H9 (cell line): ENCODE data around the gene PCGF3. TPM values are rescaled to one million over a fixed set of nuclear protein-coding genes. Genes with fewer than 3 reads are reported as not detected.

Experiments used
- DNase-seq: peaks from one replicate; pipeline ENCODE4 v3.0.0-alpha.2; 2017
- H2AFZ ChIP-seq: one replicate; pipeline ENCODE4 v1.6.1; 2013; ENCODE audit warnings: mild to moderate bottlenecking, low read length, control low read depth, moderate library complexity
- H2AK5ac ChIP-seq: 2 replicates; pipeline ENCODE4 v1.6.1; 2013; ENCODE audit warnings: low read length, control low read depth, mixed read lengths; ENCODE audit not compliant: insufficient read length
- H2BK120ac ChIP-seq: one replicate; pipeline ENCODE4 v1.6.1; 2013; ENCODE audit warnings: low read depth, mild to moderate bottlenecking, low read length, control low read depth, inconsistent platforms; ENCODE audit not compliant: poor library complexity, severe bottlenecking
- H2BK12ac ChIP-seq: 2 replicates; pipeline ENCODE4 v1.6.1; 2013; ENCODE audit warnings: low read length, control low read depth, mixed read lengths, low read depth; ENCODE audit not compliant: insufficient read length
- H2BK15ac ChIP-seq: 2 replicates; pipeline ENCODE4 v1.6.1; 2013; ENCODE audit warnings: low read depth, low read length, control low read depth
- H2BK20ac ChIP-seq: one replicate; pipeline ENCODE4 v1.6.1; 2013; ENCODE audit warnings: low read depth, mild to moderate bottlenecking, low read length, control low read depth, inconsistent platforms; ENCODE audit not compliant: poor library complexity, severe bottlenecking
- H2BK5ac ChIP-seq: 2 replicates; pipeline ENCODE4 v1.6.1; 2013; ENCODE audit warnings: low read length, control low read depth, mixed read lengths; ENCODE audit not compliant: insufficient read length
- H3K14ac ChIP-seq: 2 replicates; pipeline ENCODE4 v1.6.1; 2013; ENCODE audit warnings: low read length, control low read depth; ENCODE audit not compliant: insufficient read depth
- H3K18ac ChIP-seq: 2 replicates; pipeline ENCODE4 v1.6.1; 2013; ENCODE audit warnings: low read depth, mild to moderate bottlenecking, mixed read lengths, low read length, control low read depth; ENCODE audit not compliant: insufficient read length
- H3K23ac ChIP-seq: 2 replicates; pipeline ENCODE4 v1.6.1; 2013; ENCODE audit warnings: low read length, control low read depth, mixed read lengths, low read depth; ENCODE audit not compliant: insufficient read length
- H3K23me2 ChIP-seq: 2 replicates; pipeline ENCODE4 v1.6.1; 2013; ENCODE audit warnings: low read depth, mild to moderate bottlenecking, mixed read lengths, low read length, control low read depth; ENCODE audit not compliant: insufficient read length, poor library complexity, severe bottlenecking
- H3K27ac ChIP-seq: 2 replicates; pipeline ENCODE4 v1.5.1; 2013; ENCODE audit warnings: low read length, control low read depth, mixed read lengths, low read depth; ENCODE audit not compliant: insufficient read length
- H3K27me3 ChIP-seq: 2 replicates; pipeline ENCODE4 v1.6.1; 2013; ENCODE audit warnings: low read length, control low read depth, inconsistent platforms; ENCODE audit not compliant: insufficient read depth
- H3K4ac ChIP-seq: 2 replicates; pipeline ENCODE4 v1.6.1; 2013; ENCODE audit warnings: low read depth, mild to moderate bottlenecking, control low read depth, inconsistent platforms, low read length, moderate library complexity
- H3K4me1 ChIP-seq: 2 replicates; pipeline ENCODE4 v1.6.1; 2013; ENCODE audit warnings: low read length, control low read depth, inconsistent platforms; ENCODE audit not compliant: insufficient read depth
- H3K4me2 ChIP-seq: 2 replicates; pipeline ENCODE4 v1.6.1; 2013; ENCODE audit warnings: low read length, control low read depth, mixed read lengths; ENCODE audit not compliant: insufficient read length, insufficient read depth
- H3K56ac ChIP-seq: 2 replicates; pipeline ENCODE4 v1.6.1; 2013; ENCODE audit warnings: low read depth, mild to moderate bottlenecking, mixed read lengths, low read length, control low read depth; ENCODE audit not compliant: insufficient read length
- H3K79me1 ChIP-seq: 2 replicates; pipeline ENCODE4 v1.6.1; 2013; ENCODE audit warnings: low read depth, mild to moderate bottlenecking, moderate library complexity, low read length, control low read depth, inconsistent platforms; ENCODE audit not compliant: insufficient read depth, poor library complexity, severe bottlenecking
- H3K79me2 ChIP-seq: 2 replicates; pipeline ENCODE4 v1.6.1; 2013; ENCODE audit warnings: low read length, control low read depth, inconsistent platforms; ENCODE audit not compliant: insufficient read depth
- H3K9ac ChIP-seq: 2 replicates; pipeline ENCODE4 v1.6.1; 2013; ENCODE audit warnings: low read length, control low read depth, mixed read lengths; ENCODE audit not compliant: insufficient read length; ENCODE audit errors: extremely low read depth
- H3K9me3 ChIP-seq: one replicate; pipeline ENCODE4 v1.6.1; 2013; ENCODE audit warnings: low read depth, low read length, inconsistent platforms; ENCODE audit not compliant: control insufficient read depth
- H3T11ph ChIP-seq: one replicate; pipeline ENCODE4 v1.6.1; 2013; ENCODE audit warnings: mild to moderate bottlenecking, low read length, control low read depth, inconsistent platforms
- H4K20me1 ChIP-seq: one replicate; pipeline ENCODE4 v1.6.1; 2013; ENCODE audit not compliant: control insufficient read depth, insufficient read length, insufficient read depth
- H4K5ac ChIP-seq: 2 replicates; pipeline ENCODE4 v1.6.1; 2013; ENCODE audit warnings: low read depth, mild to moderate bottlenecking, mixed read lengths, low read length, control low read depth; ENCODE audit not compliant: insufficient read length
- H4K8ac ChIP-seq: replicated peaks from 2 replicates; pipeline ENCODE4 v1.6.1; 2013; ENCODE audit warnings: low read length, control low read depth, mixed read lengths, low read depth; ENCODE audit not compliant: insufficient read length
- H4K91ac ChIP-seq: 2 replicates; pipeline ENCODE4 v1.6.1; 2013; ENCODE audit warnings: low read depth, mild to moderate bottlenecking, moderate library complexity, mixed read lengths, low read length, control low read depth; ENCODE audit not compliant: insufficient read length
- H3K27ac Mint-ChIP-seq, 3 experiments: 2 replicates in 2 of 3; 3 replicates in 1 of 3; pipeline ENCODE4 v1.8.0; 2020 to 2021; ENCODE audit warnings: mixed read lengths in 3 of 3, mild to moderate bottlenecking in 1 of 3, moderate library complexity in 1 of 3
- H3K27me3 Mint-ChIP-seq: 2 replicates; pipeline ENCODE4 v1.8.0; 2021; ENCODE audit warnings: low read depth, mild to moderate bottlenecking, moderate library complexity, mixed read lengths
- H3K36me3 Mint-ChIP-seq, 3 experiments: 2 replicates in 2 of 3; 3 replicates in 1 of 3; pipeline ENCODE4 v1.8.0; 2020 to 2021; ENCODE audit warnings: low read depth in 3 of 3, mixed read lengths in 3 of 3; ENCODE audit not compliant: insufficient read depth in 1 of 3
- H3K4me1 Mint-ChIP-seq, 2 experiments: 2 replicates each; pipeline ENCODE4 v1.8.0; 2020; ENCODE audit warnings: mixed read lengths in 2 of 2
- H3K4me3 Mint-ChIP-seq, 2 experiments: 2 replicates in 1 of 2; 3 replicates in 1 of 2; pipeline ENCODE4 v1.8.0; 2020 to 2021; ENCODE audit warnings: mild to moderate bottlenecking in 2 of 2, mixed read lengths in 2 of 2, moderate library complexity in 1 of 2
- H3K9me3 Mint-ChIP-seq, 2 experiments: 2 replicates in 1 of 2; 3 replicates in 1 of 2; pipeline ENCODE4 v1.8.0; 2020; ENCODE audit warnings: mild to moderate bottlenecking in 2 of 2, mixed read lengths in 2 of 2, moderate library complexity in 1 of 2
- CTCF ChIP-seq: fragments of 200-600 bp; sonication (generic); conservative IDR thresholded peaks from 3 replicates; pipeline ENCODE4 v1.8.0; 2021; ENCODE audit warnings: antibody characterized with exemption, mild to moderate bottlenecking
- WGBS: extraction: QIAGEN DNeasy Blood & Tissue Kit; methylation state at CpG from one replicate; pipeline ENCODE4 v1.1.7; 2013; ENCODE audit warnings: missing lambda C conversion rate, low lambda C conversion rate, mixed read lengths; ENCODE audit not compliant: insufficient read length; ENCODE audit errors: extremely low coverage; 5-methylcytosine and 5-hydroxymethylcytosine counted together
- total RNA-seq: library from RNA; stranded (reverse); gene quantifications from 2 replicates; pipeline ENCODE4 v1.2.1, GENCODE V29; 2021

Gene PCGF3
- total RNA-seq, 1 experiment from 2014 or later: 43.1 TPM

GRCh38 chr4:790466-790820, 84.8 kb downstream of the PCGF3 start:
- H3K14ac ChIP-seq: no peak overlapping the region
- H3K9me3 ChIP-seq: no peaks in the 10 kb centered on the region
- Mint-ChIP-seq H3K27me3 (peaks cover 68% of the 10 kb centered on the region), H3K9me3 (no peaks in the 10 kb centered on the region; a peak in 1 of 5 replicates), H3K27ac (no peak overlapping the region), H3K36me3 (peaks cover 0 to 1% (median 0%) of the 10 kb centered on the region in 3 experiments; a peak in 1 of 7 replicates), H3K4me1 (peaks cover 20 to 28% of the 10 kb centered on the region in 2 experiments), H3K4me3 (no peak overlapping the region)
- no peaks in the 10 kb centered on the region for H3K79me1 ChIP-seq
- H3K18ac ChIP-seq: no peak overlapping the region
- H3K4me1 ChIP-seq: no peaks in the 10 kb centered on the region; the same call in 1 of the 2 replicates
- H3K9ac ChIP-seq: no peak overlapping the region
- TF ChIP-seq CTCF: no peak
- no peaks in the 10 kb centered on the region for H4K20me1 ChIP-seq
- H2AFZ ChIP-seq: no peak overlapping the region
- H3K27me3 ChIP-seq: peaks cover 12% of the 10 kb centered on the region; the same call in 1 of the 2 replicates
- H2BK15ac ChIP-seq: no peak overlapping the region
- H2AK5ac ChIP-seq: no peak overlapping the region
- no peak overlapping the region for H3K56ac ChIP-seq
- H3K27ac ChIP-seq: no peak overlapping the region
- WGBS: no CpG with 5 or more reads among the region's 8 CpGs
- no peaks in the 10 kb centered on the region for H3K23me2 ChIP-seq
- H2BK5ac ChIP-seq: no peak overlapping the region
- no peaks in the 10 kb centered on the region for H3K79me2 ChIP-seq
- no peak overlapping the region for H3K23ac ChIP-seq
- H3K4me2 ChIP-seq: no peak overlapping the region
- H3T11ph ChIP-seq: no peak overlapping the region
- H4K91ac ChIP-seq: no peak overlapping the region
- H4K8ac ChIP-seq: no peak overlapping the region
- H2BK120ac ChIP-seq: no peak overlapping the region
- H2BK12ac ChIP-seq: no peak overlapping the region
- DNase-seq: no peak
- H2BK20ac ChIP-seq: no peak overlapping the region
- no peak overlapping the region for H3K4ac ChIP-seq
- no peak overlapping the region for H4K5ac ChIP-seq
